Uterus (tissue), 4 donors: ENCODE measurements around the gene EFS. TPM values are rescaled to one million over a fixed set of nuclear protein-coding genes. Genes with fewer than 3 reads are reported as not detected.

Experiments used
- DNase-seq, 2 donors: peaks; one replicate each; pipeline ENCODE4 v3.0.0-alpha.2; 2019 to 2020
- H3K27ac ChIP-seq, 2 donors: fragments of 200-600 bp; sonication (generic); 1 replicate in 1 of 2; 2 replicates in 1 of 2; pipeline ENCODE4 v1.5.1; 2016 to 2018
- H3K27me3 ChIP-seq, 2 donors: fragments of 200-600 bp; sonication (generic); one replicate each; pipeline ENCODE4 v1.5.1; 2018 to 2019; ENCODE audit warnings: control low read depth in 1 of 2
- H3K36me3 ChIP-seq, 2 donors: fragments of 200-600 bp; sonication (generic); one replicate each; pipeline ENCODE4 v1.5.1; 2019; ENCODE audit warnings: control low read depth in 1 of 2
- H3K4me1 ChIP-seq, 2 donors: fragments of 200-600 bp; sonication (generic); one replicate each; pipeline ENCODE4 v1.5.1; 2018 to 2019; ENCODE audit warnings: control low read depth in 1 of 2
- H3K4me3 ChIP-seq, 2 donors: fragments of 200-600 bp; sonication (generic); 1 replicate in 1 of 2; 2 replicates in 1 of 2; pipeline ENCODE4 v1.5.1; 2018 to 2019; ENCODE audit warnings: mild to moderate bottlenecking in 1 of 2
- H3K9me3 ChIP-seq, 2 donors: fragments of 200-600 bp; sonication (generic); one replicate each; pipeline ENCODE4 v1.5.1; 2019; ENCODE audit warnings: control low read depth in 1 of 2
- POLR2A ChIP-seq, 2 donors: fragments of 450-650 bp; IDR thresholded peaks; one replicate each; pipeline ENCODE4 v1.6.1; 2016; ENCODE audit warnings: antibody characterized with exemption in 2 of 2, mild to moderate bottlenecking in 1 of 2, moderate library complexity in 1 of 2
- intact Hi-C: fragments of 100-400 bp; cut with DNase I; formaldehyde crosslinking; loops from one replicate; pipeline ENCODE4 v1.15.1; 2023; ENCODE audit warnings: low total_unique reads
- total RNA-seq, 4 donors: library from RNA; depleted of rRNA in 3 of 4; stranded (reverse); fragments of >200 nt in 3 of 4; gene quantifications; one replicate each; pipeline versions ENCODE4 v1.1.0 to v1.2.4, GENCODE V29; 2014 to 2023
- TF ChIP-seq, protein P1 (sequence below), 4 experiments: fragments of 200-600 bp in 2 of 4; fragments of 450-650 bp in 2 of 4; sonication (generic) in 2 of 4; IDR thresholded peaks; one replicate each; pipeline ENCODE4 v1.5.1; 2016 to 2019; ENCODE audit warnings: antibody characterized with exemption in 4 of 4, mild to moderate bottlenecking in 2 of 4, moderate library complexity in 1 of 4
- donor health status: DM: yes; HTN: yes; CAD: no.

The EFS gene
- total RNA-seq, 4 donors from 2014 or later = 4.1 to 42.4 (median 21.7) TPM

DNA sequence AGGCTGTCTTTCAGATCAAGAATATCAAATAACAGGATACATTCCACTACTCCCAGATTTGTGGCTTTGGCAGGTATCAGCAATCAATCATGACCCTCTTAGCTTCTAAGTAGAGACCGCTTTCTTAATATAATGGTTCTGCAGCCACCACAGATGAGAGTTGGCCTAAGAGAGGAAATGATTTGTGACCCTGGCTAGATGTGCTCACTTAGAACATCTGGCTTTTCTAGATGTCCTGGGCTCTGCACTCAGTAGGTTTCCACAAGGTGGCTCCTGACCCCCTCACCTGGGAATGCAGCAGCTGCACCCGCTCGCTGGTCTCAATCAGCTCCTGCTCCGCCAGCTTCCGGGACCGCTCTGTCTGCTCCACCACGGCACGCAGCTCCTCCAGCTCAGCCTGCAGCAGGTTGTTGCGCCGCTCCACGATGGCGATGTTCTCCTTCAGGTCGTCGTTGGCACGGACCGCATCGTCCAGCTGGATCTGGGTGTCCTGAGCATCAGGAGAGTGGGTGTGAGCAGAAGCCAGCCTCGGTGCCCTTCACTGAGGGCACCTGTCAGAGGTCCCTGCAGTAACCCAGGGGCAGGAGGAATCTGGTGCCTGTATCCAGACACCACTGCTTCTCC, 20.8 kb upstream of the EFS start:
- Histone ChIP-seq H3K4me1 (no peaks in the 10 kb centered on the region), H3K9me3 (no peaks in the 10 kb centered on the region), H3K27ac (no peak overlapping the region), H3K27me3 (no peaks in the 10 kb centered on the region), H3K36me3 (no peaks in the 10 kb centered on the region), H3K4me3 (no peak overlapping the region)
- TF ChIP-seq POLR2A (IDR thresholded peaks at IDR 0.05) = no peak
- TF ChIP-seq, protein P1, sequence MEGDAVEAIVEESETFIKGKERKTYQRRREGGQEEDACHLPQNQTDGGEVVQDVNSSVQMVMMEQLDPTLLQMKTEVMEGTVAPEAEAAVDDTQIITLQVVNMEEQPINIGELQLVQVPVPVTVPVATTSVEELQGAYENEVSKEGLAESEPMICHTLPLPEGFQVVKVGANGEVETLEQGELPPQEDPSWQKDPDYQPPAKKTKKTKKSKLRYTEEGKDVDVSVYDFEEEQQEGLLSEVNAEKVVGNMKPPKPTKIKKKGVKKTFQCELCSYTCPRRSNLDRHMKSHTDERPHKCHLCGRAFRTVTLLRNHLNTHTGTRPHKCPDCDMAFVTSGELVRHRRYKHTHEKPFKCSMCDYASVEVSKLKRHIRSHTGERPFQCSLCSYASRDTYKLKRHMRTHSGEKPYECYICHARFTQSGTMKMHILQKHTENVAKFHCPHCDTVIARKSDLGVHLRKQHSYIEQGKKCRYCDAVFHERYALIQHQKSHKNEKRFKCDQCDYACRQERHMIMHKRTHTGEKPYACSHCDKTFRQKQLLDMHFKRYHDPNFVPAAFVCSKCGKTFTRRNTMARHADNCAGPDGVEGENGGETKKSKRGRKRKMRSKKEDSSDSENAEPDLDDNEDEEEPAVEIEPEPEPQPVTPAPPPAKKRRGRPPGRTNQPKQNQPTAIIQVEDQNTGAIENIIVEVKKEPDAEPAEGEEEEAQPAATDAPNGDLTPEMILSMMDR (IDR thresholded peaks at IDR 0.05) = no peak
- DNase-seq = no peak
- intact Hi-C loops = no loop called here

DNA sequence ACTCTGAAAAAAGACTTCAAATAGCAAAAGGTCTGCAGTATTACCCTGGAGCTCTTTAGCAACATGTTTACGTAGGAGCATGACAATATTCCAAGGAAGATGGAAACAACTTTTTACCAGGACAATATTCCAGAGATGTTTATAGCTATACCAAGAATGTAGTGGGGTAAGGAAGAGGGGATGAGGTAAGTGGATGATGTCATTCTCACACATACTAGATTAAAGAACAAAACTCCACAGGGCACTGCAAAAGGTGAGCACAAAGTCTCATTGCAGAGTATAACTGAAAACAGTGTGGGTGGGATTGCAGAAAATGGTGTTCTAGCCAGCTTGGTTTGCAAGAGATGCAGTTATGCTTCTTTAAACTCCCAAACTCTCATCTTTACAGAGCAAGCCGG, 20.3 kb upstream of the EFS start:
- H3K9me3 ChIP-seq = no peaks in the 10 kb centered on the region
- H3K4me1 ChIP-seq = no peaks in the 10 kb centered on the region
- intact Hi-C loops = no loop called here
- TF ChIP-seq POLR2A (IDR thresholded peaks at IDR 0.05) = no peak
- TF ChIP-seq, protein P1 (IDR thresholded peaks at IDR 0.05) = no peak
- no peak overlapping the region for H3K27ac ChIP-seq
- H3K36me3 ChIP-seq = no peaks in the 10 kb centered on the region
- no peak for DNase-seq
- H3K4me3 ChIP-seq = no peak overlapping the region
- H3K27me3 ChIP-seq = no peaks in the 10 kb centered on the region

DNA sequence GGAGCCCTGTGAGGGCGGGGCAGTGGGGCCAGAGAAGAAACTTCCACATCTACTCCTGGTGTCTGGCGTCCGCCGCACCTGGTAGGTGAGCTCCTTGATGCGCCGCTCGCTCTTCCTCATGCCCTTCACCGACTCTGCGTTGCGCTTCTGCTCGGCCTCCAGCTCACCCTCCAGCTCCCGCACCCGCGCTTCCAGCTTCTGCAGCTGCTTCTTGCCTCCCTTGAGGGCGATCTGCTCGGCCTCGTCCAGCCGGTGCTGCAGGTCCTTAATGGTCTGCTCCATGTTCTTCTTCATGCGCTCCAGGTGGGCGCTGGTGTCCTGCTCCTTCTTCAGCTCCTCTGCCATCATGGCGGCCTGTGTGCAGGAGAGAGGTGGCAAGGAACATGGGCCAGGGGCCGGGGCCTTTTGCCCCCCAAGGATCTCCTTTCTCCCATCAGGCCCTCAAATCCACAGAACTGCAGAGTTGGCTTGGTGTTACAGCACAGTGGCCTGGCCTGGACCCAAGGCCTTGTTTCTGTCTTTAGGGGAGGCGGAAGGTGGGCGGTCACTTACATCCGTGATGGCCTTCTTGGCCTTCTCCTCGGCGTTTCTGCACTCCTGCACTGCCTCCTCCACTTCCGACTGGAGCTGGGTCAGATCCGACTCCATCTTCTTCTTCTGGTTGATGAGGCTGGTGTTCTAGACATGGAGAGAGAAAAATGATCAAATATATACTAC, 19.6 kb upstream of the EFS start:
- no peak for DNase-seq
- Histone ChIP-seq H3K9me3 (no peaks in the 10 kb centered on the region), H3K27me3 (no peaks in the 10 kb centered on the region), H3K27ac (no peak overlapping the region), H3K4me1 (no peaks in the 10 kb centered on the region), H3K4me3 (no peak overlapping the region), H3K36me3 (no peaks in the 10 kb centered on the region)
- intact Hi-C loops = no loop called here
- TF ChIP-seq, protein P1 (IDR thresholded peaks at IDR 0.05) = no peak
- no peak for TF ChIP-seq POLR2A (IDR thresholded peaks at IDR 0.05)

DNA sequence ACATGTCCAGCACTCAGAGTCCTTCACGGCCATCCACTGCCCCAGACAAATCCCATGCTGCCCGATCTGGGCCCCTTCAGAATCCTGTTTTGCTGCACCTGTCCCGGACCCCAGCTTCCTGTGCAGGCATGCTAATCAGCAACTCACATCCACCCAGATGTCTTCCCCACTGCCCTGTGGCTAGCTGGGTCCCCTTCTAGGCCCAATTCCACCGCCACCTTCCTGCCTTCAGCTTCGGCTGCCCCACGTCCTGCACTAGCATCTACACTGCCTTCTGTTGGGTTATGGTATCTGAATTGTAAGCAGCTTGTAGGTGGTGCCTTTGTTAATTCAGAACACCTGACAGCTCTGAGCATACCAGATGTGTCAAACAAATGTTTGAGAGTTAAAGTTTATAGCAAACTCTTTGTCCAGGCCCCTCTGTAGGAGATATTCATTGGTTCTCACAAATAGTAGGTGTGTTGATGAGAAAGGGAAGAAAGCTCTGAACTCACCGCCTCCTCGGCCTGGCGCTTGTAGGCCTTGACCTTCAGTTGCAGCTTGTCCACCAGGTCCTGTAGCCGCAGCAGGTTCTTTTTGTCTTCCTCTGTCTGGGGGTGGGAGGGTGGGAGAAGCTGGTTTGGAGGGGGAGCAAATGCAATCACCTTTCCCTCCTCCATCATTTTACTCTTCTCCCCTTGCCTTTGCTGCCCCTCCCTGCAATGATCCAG, 17.9 kb upstream of the EFS start:
- Histone ChIP-seq H3K36me3 (no peaks in the 10 kb centered on the region), H3K4me3 (no peak overlapping the region), H3K4me1 (no peaks in the 10 kb centered on the region), H3K27ac (no peak overlapping the region), H3K27me3 (no peaks in the 10 kb centered on the region), H3K9me3 (no peaks in the 10 kb centered on the region)
- intact Hi-C loops = no loop called here
- no peak for DNase-seq
- TF ChIP-seq, protein P1 (IDR thresholded peaks at IDR 0.05) = no peak
- no peak for TF ChIP-seq POLR2A (IDR thresholded peaks at IDR 0.05)

DNA sequence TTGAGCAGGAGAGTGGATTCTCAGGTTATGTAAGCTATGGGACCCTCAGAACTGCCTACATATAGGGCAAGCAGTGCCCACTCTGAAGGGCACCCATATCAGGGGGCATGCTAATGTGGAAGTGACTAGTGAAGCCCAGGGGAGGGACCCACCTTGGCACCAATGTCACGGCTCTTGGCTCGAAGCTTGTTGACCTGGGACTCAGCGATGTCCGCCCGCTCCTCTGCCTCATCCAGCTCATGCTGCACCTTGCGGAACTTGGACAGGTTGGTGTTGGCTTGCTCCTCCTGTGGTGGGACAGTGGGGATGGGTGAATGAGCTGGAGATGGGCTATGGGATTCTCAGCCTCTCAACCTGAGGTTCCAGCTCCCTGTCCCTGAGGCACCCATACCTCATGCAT, 17.3 kb upstream of the EFS start:
- DNase-seq = no peak
- intact Hi-C loops = no loop called here
- Histone ChIP-seq H3K4me3 (no peak overlapping the region), H3K9me3 (no peaks in the 10 kb centered on the region), H3K4me1 (no peaks in the 10 kb centered on the region), H3K27ac (no peak overlapping the region), H3K36me3 (no peaks in the 10 kb centered on the region), H3K27me3 (no peaks in the 10 kb centered on the region)
- TF ChIP-seq, protein P1 (IDR thresholded peaks at IDR 0.05) = no peak
- no peak for TF ChIP-seq POLR2A (IDR thresholded peaks at IDR 0.05)
